Right renal cortex interstitium (tissue), 3 donors: ENCODE data around the gene MLH3. TPM values are rescaled to one million over a fixed set of nuclear protein-coding genes. Genes with fewer than 3 reads are reported as not detected.

ENCODE experiments used
- DNase-seq, 3 donors: peaks; one replicate each; pipeline ENCODE4 v3.0.0-alpha.2; 2013; ENCODE audit warnings: low read depth in 3 of 3, low spot score in 2 of 3
- polyA plus RNA-seq, 3 donors: library from polyadenylated mRNA; unstranded; fragments of 120-200 nt; gene quantifications; one replicate each; pipeline ENCODE4 v1.2.1, GENCODE V29; 2013; ENCODE audit not compliant: insufficient read length in 3 of 3

The MLH3 gene
- polyA plus RNA-seq, 3 donors, result 35.7 to 37.4 (median 36.2) TPM

DNA sequence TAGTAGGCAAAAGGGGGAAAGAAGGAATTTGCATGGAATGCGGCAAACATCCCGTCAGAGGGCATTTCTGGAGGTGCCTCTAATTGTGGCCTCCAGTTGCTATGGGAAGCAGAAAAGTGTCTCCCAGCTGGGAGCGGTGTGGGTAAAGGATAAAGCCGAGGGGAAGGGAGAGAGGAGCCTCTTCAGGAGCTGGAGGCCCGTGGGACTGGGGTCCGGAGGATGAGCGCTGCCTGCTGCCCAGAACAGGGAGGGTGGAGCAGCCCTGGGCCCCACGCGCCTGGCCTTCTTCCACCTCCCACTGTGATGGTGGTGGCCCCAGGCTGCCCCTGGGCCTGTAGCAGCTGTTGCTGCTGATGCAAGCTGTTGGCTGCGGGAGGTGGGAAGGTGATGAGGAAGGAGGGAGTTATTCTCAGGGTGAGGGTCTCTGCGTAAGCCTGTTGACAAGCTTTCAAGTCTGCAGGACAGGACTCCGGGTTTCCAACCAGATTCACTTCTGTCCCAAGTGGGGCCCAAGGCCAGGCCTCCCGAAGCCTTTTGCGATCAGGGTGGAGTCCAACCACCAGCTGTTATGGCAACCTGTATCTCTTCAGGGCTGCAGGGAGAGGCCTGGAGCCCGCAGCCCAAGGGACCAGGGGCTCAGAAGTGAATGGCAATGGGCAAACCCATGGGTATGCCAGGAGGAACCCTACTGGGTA lies 76.8 kb downstream of the MLH3 start:
- no peak for DNase-seq

DNA sequence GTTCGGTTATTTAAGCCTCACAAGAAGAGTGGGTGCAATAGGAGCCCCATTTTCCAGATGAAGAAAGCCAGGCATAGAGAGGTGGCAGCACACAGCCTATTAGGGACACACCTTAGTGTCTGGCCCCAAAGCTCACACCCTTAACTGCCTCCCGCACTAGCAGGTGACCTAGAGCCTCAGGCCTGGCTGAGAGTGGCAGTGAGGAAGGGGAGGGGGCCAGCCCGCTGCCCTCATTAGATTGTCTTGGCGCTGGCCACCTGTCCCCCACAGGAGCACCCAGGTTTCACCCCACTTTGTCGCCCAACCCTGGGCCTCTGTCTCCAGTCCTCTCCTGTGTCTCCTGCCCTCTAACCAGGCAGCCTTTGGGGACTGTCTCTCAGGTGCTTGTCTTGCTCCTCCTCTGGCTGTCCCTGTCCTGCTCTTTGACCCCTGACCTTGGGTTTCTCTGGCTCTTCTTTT lies 77.3 kb downstream of the MLH3 start:
- no peak for DNase-seq

DNA sequence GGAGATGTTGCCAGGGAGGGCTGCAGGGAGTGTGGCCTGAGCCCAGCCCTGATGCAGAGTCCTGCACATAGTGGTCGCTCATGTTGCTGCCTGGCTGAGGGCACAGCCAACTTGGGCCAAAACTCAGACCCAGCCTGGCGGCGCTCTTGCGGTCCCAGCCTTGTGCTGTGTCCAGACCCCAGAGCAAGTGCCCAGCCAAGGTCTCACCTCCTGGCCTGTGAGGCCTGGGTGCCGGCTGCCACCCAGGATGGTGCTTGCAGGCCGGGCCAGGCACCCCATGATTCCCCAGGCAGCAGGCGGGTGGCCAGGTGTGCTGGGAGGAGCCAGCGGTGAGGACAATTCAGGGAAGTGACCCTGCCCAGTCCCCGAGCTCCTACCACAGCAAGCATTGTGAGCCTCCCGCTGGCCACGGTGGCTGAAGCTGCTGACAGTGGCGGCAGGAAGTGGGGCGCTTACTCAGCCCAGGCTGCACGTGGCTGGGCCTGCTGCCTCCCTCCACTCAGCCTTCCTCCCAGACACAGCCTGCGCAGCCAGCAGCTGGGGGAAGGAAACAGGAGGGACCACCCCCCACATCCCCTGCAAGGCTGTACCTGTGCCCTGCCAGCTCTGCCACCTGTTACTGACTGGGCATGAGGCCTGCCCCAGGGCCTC lies 78.1 kb downstream of the MLH3 start:
- DNase-seq, result no peak

DNA sequence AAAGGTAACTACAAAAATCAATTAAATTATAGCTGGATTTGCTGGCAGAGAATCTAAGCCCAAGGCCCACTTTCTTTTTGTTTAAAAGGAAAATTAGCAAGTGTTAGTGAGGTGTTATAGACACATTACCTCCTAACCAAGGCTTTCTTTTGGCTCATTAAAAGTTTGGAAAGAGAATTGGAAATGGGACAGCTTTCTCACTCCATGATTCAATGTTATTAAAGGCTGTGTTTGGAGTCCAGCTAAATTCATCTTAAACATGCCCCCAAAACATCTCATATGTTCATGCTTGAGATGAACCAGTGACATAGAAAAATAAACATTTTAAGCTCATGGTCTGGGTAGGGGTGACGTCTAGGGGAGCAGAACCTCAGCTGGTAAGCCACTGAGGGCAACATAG lies 82.5 kb downstream of the MLH3 start:
- DNase-seq, result no peak

DNA sequence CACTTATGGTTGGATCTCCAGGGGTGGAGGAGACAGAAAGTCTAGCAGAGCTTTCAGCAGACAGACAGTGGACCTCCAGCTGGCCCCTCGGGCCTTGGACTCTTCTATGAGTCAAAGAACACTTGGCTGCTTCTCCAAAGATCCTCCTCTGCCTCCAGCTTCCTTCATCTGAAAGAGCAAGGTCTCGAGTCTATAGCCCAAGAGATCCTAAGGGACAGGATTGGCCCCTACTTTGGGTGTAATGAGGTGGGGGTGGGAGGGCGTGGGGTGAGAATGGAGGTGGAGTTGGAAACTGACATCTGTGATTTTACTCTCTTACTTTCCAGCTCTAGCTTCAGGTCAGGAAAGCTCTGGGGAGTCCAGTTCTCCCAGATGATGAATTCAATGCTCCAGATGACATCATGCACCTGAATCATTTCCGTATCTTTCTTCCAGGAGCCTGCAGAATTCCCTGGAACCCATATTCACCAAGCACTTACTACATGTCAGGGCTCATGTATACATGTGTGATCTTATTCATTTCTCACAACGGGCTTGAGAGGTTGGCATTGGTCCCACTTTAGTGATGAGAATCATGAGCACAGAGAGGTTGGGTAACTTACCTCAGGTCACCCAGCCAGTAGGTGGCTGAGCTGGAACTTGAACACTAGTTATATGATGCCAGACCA lies 85.6 kb downstream of the MLH3 start:
- no peak for DNase-seq

- DNase-seq, result no peak
These were observed 86.3 kb downstream of the MLH3 start for GRCh38 chr14:74964787-74965485.

Other genes starting within 250 kb of the MLH3 start
- under 1 TPM; 0.39 to 0.86 (median 0.74) TPM for gene PROX2, start 175.3 kb downstream of the MLH3 start, polyA plus RNA-seq
- 100 to 1,000 TPM; 124 to 131 (median 126) TPM for gene DLST, start 169.6 kb downstream of the MLH3 start, polyA plus RNA-seq
- 1 to 10 TPM in 2 of 3 donors, under 1 TPM in 1; 0.74 to 1.6 (median 1.1) TPM for gene RPS6KL1, start 128.2 kb downstream of the MLH3 start, polyA plus RNA-seq
- 1 to 10 TPM; 6.9 to 8.2 (median 7.0) TPM for gene PGF, start 95.9 kb downstream of the MLH3 start, polyA plus RNA-seq
- gene EIF2B2, start 48.5 kb downstream of the MLH3 start, polyA plus RNA-seq, result 10 to 100 TPM; 69.8 to 74.4 (median 73.9) TPM
- gene ACYP1, start 12.6 kb upstream of the MLH3 start, polyA plus RNA-seq, result 10 to 100 TPM; 28.1 to 31.1 (median 29.3) TPM
- 1 to 10 TPM; 7.3 to 9.9 (median 9.0) TPM for gene ZC2HC1C, start 18.2 kb upstream of the MLH3 start, polyA plus RNA-seq
- 100 to 1,000 TPM; 118 to 134 (median 127) TPM for gene NEK9, start 75.6 kb upstream of the MLH3 start, polyA plus RNA-seq
- 100 to 1,000 TPM; 262 to 301 (median 284) TPM for gene TMED10, start 125.1 kb upstream of the MLH3 start, polyA plus RNA-seq
- 100 to 1,000 TPM; 337 to 735 (median 440) TPM for gene FOS, start 227.4 kb upstream of the MLH3 start, polyA plus RNA-seq